K562 (cell line): Measurements from ENCODE around the gene MTHFD2. TPM values are rescaled to one million over a fixed set of nuclear protein-coding genes. Genes with fewer than 3 reads are reported as not detected.

Source experiments
- ATAC-seq: fragments of 200-7000 bp; cut with Tn5 transposase; 3 replicates; pipeline ENCODE4 v1.9.1; 2020; ENCODE audit warnings: moderate library complexity
- BruUV-seq: library from RNA; stranded (reverse); fragments of 400-500 nt; replicated peaks from 2 replicates; lab custom pipeline; 2021; lab: Mats Ljungman, UMichigan
- CTCF ChIA-PET: fragments of 300-600 bp; formaldehyde crosslinking; extraction: SDS; loops from one replicate; lab custom pipeline; 2021; ENCODE audit warnings: low intra/inter-chr PET ratio; lab: Yijun Ruan, JAX
- POLR2A ChIA-PET: fragments of 300-600, 350-650 bp; sonication (Branson Sonifier 250); formaldehyde crosslinking; extraction: SDS; loops from one replicate; lab custom pipeline; 2021; ENCODE audit warnings: antibody characterized with exemption, inconsistent platforms; lab: Yijun Ruan, JAX
- DNase-seq, 4 experiments: peaks; one replicate each; pipeline versions ENCODE4 v3.0.0 to v3.0.0-alpha.2; 2011 to 2018; ENCODE audit warnings: low spot score in 3 of 4, mixed read lengths in 3 of 4; ENCODE audit errors: extremely low read depth in 1 of 4
- FAIRE-seq: peaks from 2 replicates; lab custom pipeline; 2011; peaks lifted over from hg19 to GRCh38; lab: Jason Lieb, UNC
- H2AFZ ChIP-seq: 2 replicates; pipeline ENCODE4 v1.6.0; 2011; ENCODE audit warnings: low read depth, low read length, control low read depth, inconsistent platforms
- H3K27ac ChIP-seq: fragments of 200-600 bp; 3 replicates; pipeline ENCODE4 v1.8.0; 2011; ENCODE audit warnings: low read depth, mild to moderate bottlenecking, control low read depth, inconsistent platforms, low read length, moderate library complexity, mixed read lengths; ENCODE audit errors: extremely low read depth
- H3K27me3 ChIP-seq, 2 experiments: fragments of 300-600 bp in 1 of 2; 2 replicates in 1 of 2; 3 replicates in 1 of 2; pipeline versions ENCODE4 v1.6.0 to v1.8.0; 2011; ENCODE audit warnings: inconsistent platforms in 2 of 2, low read length in 2 of 2, mild to moderate bottlenecking in 1 of 2, mixed read lengths in 1 of 2, moderate library complexity in 1 of 2; ENCODE audit not compliant: control insufficient read depth in 2 of 2, insufficient read depth in 2 of 2
- H3K36me3 ChIP-seq: fragments of 300-600 bp; 3 replicates; pipeline ENCODE4 v1.8.0; 2011; ENCODE audit warnings: mild to moderate bottlenecking, low read length, inconsistent platforms; ENCODE audit not compliant: control insufficient read depth, insufficient read depth
- H3K4me1 ChIP-seq, 2 experiments: fragments of 200-600 bp in 1 of 2; replicated peaks in 1 of 2; 2 replicates in 1 of 2; 3 replicates in 1 of 2; pipeline versions ENCODE4 v1.5.1 to v1.8.0; 2011; ENCODE audit warnings: inconsistent platforms in 2 of 2, low read length in 2 of 2, mild to moderate bottlenecking in 1 of 2, mixed read lengths in 1 of 2, moderate library complexity in 1 of 2; ENCODE audit not compliant: control insufficient read depth in 2 of 2, insufficient read depth in 2 of 2
- H3K4me2 ChIP-seq: 2 replicates; pipeline ENCODE4 v1.6.1; 2011; ENCODE audit warnings: low read length, control low read depth, inconsistent platforms, mixed read lengths; ENCODE audit not compliant: insufficient read depth
- H3K4me3 ChIP-seq: fragments of 200-600 bp; sonication (generic), shearing (Covaris generic); 2 replicates; pipeline ENCODE4 v1.5.1; 2016; ENCODE audit warnings: control low read depth, inconsistent platforms
- H3K79me2 ChIP-seq: fragments of 200-600 bp; 3 replicates; pipeline ENCODE4 v1.8.0; 2011; ENCODE audit warnings: low read length, inconsistent platforms; ENCODE audit not compliant: control insufficient read depth, insufficient read depth
- H3K9ac ChIP-seq, 2 experiments: 2 replicates each; pipeline versions ENCODE4 v1.6.0 to v1.6.1; 2011; ENCODE audit warnings: low read depth in 2 of 2, low read length in 2 of 2, control low read depth in 1 of 2, inconsistent platforms in 1 of 2, mild to moderate bottlenecking in 1 of 2, mixed read lengths in 1 of 2; ENCODE audit not compliant: insufficient read depth in 1 of 2
- H3K9me1 ChIP-seq: one replicate; pipeline ENCODE4 v1.6.0; 2011; ENCODE audit warnings: inconsistent platforms, mild to moderate bottlenecking, low read length, moderate library complexity; ENCODE audit not compliant: control insufficient read depth, insufficient read depth
- H3K9me3 ChIP-seq: replicated peaks from 2 replicates; pipeline ENCODE4 v1.5.1; 2011; ENCODE audit warnings: low read depth, low read length, inconsistent platforms; ENCODE audit not compliant: control insufficient read depth, insufficient read depth
- H4K20me1 ChIP-seq: replicated peaks from 2 replicates; pipeline ENCODE4 v1.6.1; 2011; ENCODE audit warnings: low read length, inconsistent platforms, mixed read lengths; ENCODE audit not compliant: control insufficient read depth, insufficient read depth
- MAFG ChIP-seq: fragments of 450-650 bp; conservative IDR thresholded peaks from 2 replicates; pipeline ENCODE4 v1.6.1; 2016; ENCODE audit warnings: missing genetic modification characterization, missing compliant biosample characterization
- ZNF316 ChIP-seq: fragments of 450-650 bp; IDR thresholded peaks from 2 replicates; pipeline ENCODE4 v1.6.1; 2016
- WGBS: fragments of 100-300 bp; shearing (Covaris generic); methylation state at CpG from one replicate; pipeline ENCODE4 v1.1.6; 2016; ENCODE audit warnings: low coverage, mixed read lengths; ENCODE audit not compliant: insufficient coverage; ENCODE audit errors: missing lambda C conversion rate; 5-methylcytosine and 5-hydroxymethylcytosine counted together
- in situ Hi-C: fragments of 300-500 bp; cut with MboI; formaldehyde crosslinking; loops from 4 replicates; pipeline ENCODE4 v1.15.0; 2018; ENCODE audit warnings: inconsistent platforms, mixed read lengths
- intact Hi-C: fragments of 100-400 bp; cut with micrococcal nuclease; formaldehyde crosslinking; loops from 2 replicates; pipeline ENCODE4 v1.14.2; 2022
- polyA plus RNA-seq, 8 experiments: library from polyadenylated mRNA; depleted of rRNA in 4 of 8; stranded (reverse) in 5 of 8; unstranded in 3 of 8; fragments of >200 nt; fragmentation: Nextera tagmentation in 2 of 8; fragmentation: Illumina TruSeq in 1 of 8; extraction: Ambion mirVana in 2 of 8; extraction: Trizol in 1 of 8; gene quantifications; 2 replicates each; pipeline versions ENCODE4 v1.2.1 to v1.2.3, GENCODE V29; 2011 to 2014; ENCODE audit warnings: inconsistent platforms in 1 of 8, missing spikeins in 1 of 8
- total RNA-seq, 7 experiments: library from RNA; depleted of rRNA in 6 of 7; stranded (reverse); fragments of >200 nt in 6 of 7; fragmentation: Illumina TruSeq in 2 of 7; extraction: Trizol in 2 of 7; gene quantifications; 2 replicates each; pipeline versions ENCODE4 v1.2.1 to v1.2.3, GENCODE V29; 2011 to 2021; ENCODE audit warnings: low replicate concordance in 1 of 7
- TF ChIP-seq, protein P1 (sequence below): fragments of 450-650 bp; IDR thresholded peaks from 2 replicates; pipeline ENCODE4 v1.6.1; 2016; ENCODE audit warnings: low read depth

Gene MTHFD2
- total and polyA plus RNA-seq, 9 of the 15 experiments (the other 6 are each of a cell fraction or from before 2014, with no cell fraction given), result 113 to 520 (median 234) TPM

DNA sequence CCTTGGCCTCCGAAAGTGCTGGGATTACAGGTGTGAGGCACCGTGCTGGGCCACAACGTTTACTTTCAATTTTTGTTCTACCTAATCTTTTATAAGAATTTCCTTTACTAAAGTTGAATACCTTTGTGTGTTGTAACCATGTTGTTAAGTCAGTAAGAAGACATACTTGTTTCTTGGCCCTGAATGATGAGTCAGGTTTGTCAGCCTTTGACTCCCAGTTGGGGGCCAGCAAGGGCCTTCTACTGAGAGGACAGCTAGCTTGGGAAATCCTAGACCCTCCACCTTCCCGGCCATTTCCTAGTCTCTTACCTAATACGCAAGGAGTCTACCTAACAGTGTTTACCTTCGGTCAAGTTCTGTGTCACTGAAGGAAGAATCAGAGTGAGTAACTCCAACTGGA lies 22.7 kb downstream of the MTHFD2 start:
- FAIRE-seq (no peak), DNase-seq (no peak)
- no peaks in the 10 kb centered on the region for H3K27me3 ChIP-seq
- CTCF ChIA-PET, result no interaction called here
- H3K36me3 ChIP-seq, result peaks cover 34% of the 10 kb centered on the region
- peaks cover 0 to 6% of the 10 kb centered on the region in 2 experiments; a peak in 4 of 5 replicates for H3K4me1 ChIP-seq
- no TSS peak for BruUV-seq
- no peak overlapping the region for H3K27ac ChIP-seq
- no peak overlapping the region for H3K4me2 ChIP-seq
- in situ Hi-C loops, result no loop called here
- H3K4me3 ChIP-seq, result no peak overlapping the region
- H2AFZ ChIP-seq, result no peak overlapping the region
- peak; percentile 35; the same call in 1 of the 2 replicates for TF ChIP-seq ZNF316
- TF ChIP-seq, protein P1, sequence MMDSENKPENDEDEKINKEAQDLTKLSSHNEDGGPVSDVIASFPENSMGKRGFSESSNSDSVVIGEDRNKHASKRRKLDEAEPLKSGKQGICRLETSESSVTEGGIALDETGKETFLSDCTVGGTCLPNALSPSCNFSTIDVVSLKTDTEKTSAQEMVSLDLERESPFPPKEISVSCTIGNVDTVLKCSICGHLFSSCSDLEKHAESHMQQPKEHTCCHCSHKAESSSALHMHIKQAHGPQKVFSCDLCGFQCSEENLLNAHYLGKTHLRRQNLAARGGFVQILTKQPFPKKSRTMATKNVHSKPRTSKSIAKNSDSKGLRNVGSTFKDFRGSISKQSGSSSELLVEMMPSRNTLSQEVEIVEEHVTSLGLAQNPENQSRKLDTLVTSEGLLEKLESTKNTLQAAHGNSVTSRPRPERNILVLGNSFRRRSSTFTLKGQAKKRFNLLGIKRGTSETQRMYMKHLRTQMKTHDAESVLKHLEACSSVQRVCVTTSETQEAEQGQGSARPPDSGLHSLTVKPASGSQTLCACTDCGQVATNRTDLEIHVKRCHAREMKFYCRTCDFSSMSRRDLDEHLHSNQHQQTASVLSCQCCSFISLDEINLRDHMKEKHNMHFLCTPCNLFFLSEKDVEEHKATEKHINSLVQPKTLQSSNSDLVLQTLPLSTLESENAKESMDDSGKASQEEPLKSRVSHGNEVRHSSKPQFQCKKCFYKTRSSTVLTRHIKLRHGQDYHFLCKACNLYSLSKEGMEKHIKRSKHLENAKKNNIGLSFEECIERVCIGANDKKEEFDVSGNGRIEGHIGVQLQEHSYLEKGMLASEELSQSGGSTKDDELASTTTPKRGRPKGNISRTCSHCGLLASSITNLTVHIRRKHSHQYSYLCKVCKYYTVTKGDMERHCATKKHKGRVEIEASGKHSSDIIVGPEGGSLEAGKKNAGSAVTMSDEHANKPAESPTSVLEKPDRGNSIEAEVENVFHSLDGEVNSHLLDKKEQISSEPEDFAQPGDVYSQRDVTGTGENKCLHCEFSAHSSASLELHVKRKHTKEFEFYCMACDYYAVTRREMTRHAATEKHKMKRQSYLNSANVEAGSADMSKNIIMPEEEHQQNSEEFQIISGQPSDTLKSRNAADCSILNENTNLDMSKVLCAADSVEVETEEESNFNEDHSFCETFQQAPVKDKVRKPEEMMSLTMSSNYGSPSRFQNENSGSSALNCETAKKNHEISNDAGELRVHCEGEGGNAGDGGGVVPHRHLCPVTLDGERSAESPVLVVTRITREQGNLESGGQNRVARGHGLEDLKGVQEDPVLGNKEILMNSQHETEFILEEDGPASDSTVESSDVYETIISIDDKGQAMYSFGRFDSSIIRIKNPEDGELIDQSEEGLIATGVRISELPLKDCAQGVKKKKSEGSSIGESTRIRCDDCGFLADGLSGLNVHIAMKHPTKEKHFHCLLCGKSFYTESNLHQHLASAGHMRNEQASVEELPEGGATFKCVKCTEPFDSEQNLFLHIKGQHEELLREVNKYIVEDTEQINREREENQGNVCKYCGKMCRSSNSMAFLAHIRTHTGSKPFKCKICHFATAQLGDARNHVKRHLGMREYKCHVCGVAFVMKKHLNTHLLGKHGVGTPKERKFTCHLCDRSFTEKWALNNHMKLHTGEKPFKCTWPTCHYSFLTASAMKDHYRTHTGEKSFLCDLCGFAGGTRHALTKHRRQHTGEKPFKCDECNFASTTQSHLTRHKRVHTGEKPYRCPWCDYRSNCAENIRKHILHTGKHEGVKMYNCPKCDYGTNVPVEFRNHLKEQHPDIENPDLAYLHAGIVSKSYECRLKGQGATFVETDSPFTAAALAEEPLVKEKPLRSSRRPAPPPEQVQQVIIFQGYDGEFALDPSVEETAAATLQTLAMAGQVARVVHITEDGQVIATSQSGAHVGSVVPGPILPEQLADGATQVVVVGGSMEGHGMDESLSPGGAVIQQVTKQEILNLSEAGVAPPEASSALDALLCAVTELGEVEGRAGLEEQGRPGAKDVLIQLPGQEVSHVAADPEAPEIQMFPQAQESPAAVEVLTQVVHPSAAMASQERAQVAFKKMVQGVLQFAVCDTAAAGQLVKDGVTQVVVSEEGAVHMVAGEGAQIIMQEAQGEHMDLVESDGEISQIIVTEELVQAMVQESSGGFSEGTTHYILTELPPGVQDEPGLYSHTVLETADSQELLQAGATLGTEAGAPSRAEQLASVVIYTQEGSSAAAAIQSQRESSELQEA, result no peak
- 0 out of 2 replicates have a peak, but pooled peaks have one; percentile 10 for TF ChIP-seq MAFG
- TF ChIP-seq, all 486 proteins: peak for 2
- WGBS, result 92% methylated on average over 6 of the region's 6 CpGs
- no peak; the same call in 2 of the 3 replicates for ATAC-seq
- intact Hi-C loops, result no loop called here
- POLR2A ChIA-PET, result interaction anchor here (0.8 kb wide), 1 partner anchor 14 kb away, joined by 3 read pairs; no protein-coding TSS in a partner anchor
- Histone ChIP-seq H4K20me1 (0 out of 2 replicates have a peak, but pooled peaks cover 8% of the 10 kb centered on the region), H3K79me2 (no peaks in the 10 kb centered on the region), H3K9ac (no peak overlapping the region), H3K9me3 (no peaks in the 10 kb centered on the region), H3K9me1 (no peaks in the 10 kb centered on the region)
